Kidney epithelial cell (primary cell): ENCODE data around the gene KCNMA1. TPM values are rescaled to one million over a fixed set of nuclear protein-coding genes. Genes with fewer than 3 reads are reported as not detected.
A peak's percentile ranks its signal among the peaks of the same experiment; 100 is the strongest.

Experiments
- DNase-seq: peaks from one replicate; pipeline ENCODE4 v3.0.0-alpha.2; 2010; ENCODE audit warnings: low read depth
- H3K27me3 ChIP-seq: 2 replicates; pipeline ENCODE4 v1.6.0; 2011; ENCODE audit warnings: low read length; ENCODE audit not compliant: control insufficient read depth, insufficient read depth
- H3K36me3 ChIP-seq: 2 replicates; pipeline ENCODE4 v1.5.1; 2011; ENCODE audit warnings: low read length; ENCODE audit not compliant: control insufficient read depth, insufficient read depth
- H3K4me3 ChIP-seq: 2 replicates; pipeline ENCODE4 v1.5.1; 2011; ENCODE audit warnings: low read depth, mild to moderate bottlenecking, control low read depth, low read length
- CTCF ChIP-seq: IDR thresholded peaks from 2 replicates; pipeline ENCODE4 v1.5.1; 2011; ENCODE audit warnings: mild to moderate bottlenecking, moderate library complexity, low read length, control low read depth, inconsistent platforms; ENCODE audit not compliant: insufficient read depth, poor library complexity, severe bottlenecking
- total RNA-seq: library from RNA; depleted of rRNA; stranded (reverse); fragments of >200 nt; gene quantifications from 2 replicates; pipeline ENCODE4 v1.2.3, GENCODE V29; 2015

Gene KCNMA1
- total RNA-seq, 1 donor from 2014 or later, result 18.9 TPM

- Histone ChIP-seq H3K4me3 (no peak overlapping the region), H3K36me3 (no peaks in the 10 kb centered on the region), H3K27me3 (no peaks in the 10 kb centered on the region)
- DNase-seq, result no peak
- no peak for TF ChIP-seq CTCF
Measured at GRCh38 chr10:77518241-77518909, 119.2 kb downstream of the KCNMA1 start.

GRCh38 chr10:77516575-77516974, 121.0 kb downstream of the KCNMA1 start:
- H3K4me3 ChIP-seq, result no peak overlapping the region
- H3K36me3 ChIP-seq, result no peaks in the 10 kb centered on the region
- DNase-seq, result no peak
- no peak for TF ChIP-seq CTCF
- no peaks in the 10 kb centered on the region for H3K27me3 ChIP-seq

- no peak for TF ChIP-seq CTCF
- no peak overlapping the region for H3K4me3 ChIP-seq
- H3K36me3 ChIP-seq, result no peaks in the 10 kb centered on the region
- no peaks in the 10 kb centered on the region for H3K27me3 ChIP-seq
- DNase-seq, result no peak
Measured at GRCh38 chr10:77514870-77515269, 122.7 kb downstream of the KCNMA1 start.

- Histone ChIP-seq H3K27me3 (no peaks in the 10 kb centered on the region), H3K4me3 (no peak overlapping the region), H3K36me3 (no peaks in the 10 kb centered on the region)
- TF ChIP-seq CTCF, result no peak
- peak; percentile 89 for DNase-seq
Measured at GRCh38 chr10:77513781-77514331, 123.8 kb downstream of the KCNMA1 start.

- Histone ChIP-seq H3K4me3 (no peak overlapping the region), H3K36me3 (no peaks in the 10 kb centered on the region), H3K27me3 (no peaks in the 10 kb centered on the region)
- no peak for DNase-seq
- TF ChIP-seq CTCF, result no peak
Measured at GRCh38 chr10:77513220-77513619, 124.4 kb downstream of the KCNMA1 start.

GRCh38 chr10:77512219-77512578, 125.4 kb downstream of the KCNMA1 start:
- Histone ChIP-seq H3K27me3 (no peaks in the 10 kb centered on the region), H3K4me3 (no peak overlapping the region)
- TF ChIP-seq CTCF, result no peak

More at GRCh38 chr10:77512219-77512578, 125.4 kb downstream of the KCNMA1 start:
- H3K36me3 ChIP-seq, result no peaks in the 10 kb centered on the region
- no peak for DNase-seq
